SKM-1 (cell line): ENCODE results near the gene SUCNR1.
"Not testable (repeated sequence)": the region's sequence is repeated elsewhere in the genome, so short reads cannot be mapped to it uniquely, and the experiment has no call there.

Experiments used
- DNase-seq: peaks from one replicate; lab custom pipeline; 2025; ENCODE audit not compliant: unreplicated experiment; lab: John Stamatoyannopoulos, UW

The SUCNR1 gene, protein sequence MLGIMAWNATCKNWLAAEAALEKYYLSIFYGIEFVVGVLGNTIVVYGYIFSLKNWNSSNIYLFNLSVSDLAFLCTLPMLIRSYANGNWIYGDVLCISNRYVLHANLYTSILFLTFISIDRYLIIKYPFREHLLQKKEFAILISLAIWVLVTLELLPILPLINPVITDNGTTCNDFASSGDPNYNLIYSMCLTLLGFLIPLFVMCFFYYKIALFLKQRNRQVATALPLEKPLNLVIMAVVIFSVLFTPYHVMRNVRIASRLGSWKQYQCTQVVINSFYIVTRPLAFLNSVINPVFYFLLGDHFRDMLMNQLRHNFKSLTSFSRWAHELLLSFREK

DNA sequence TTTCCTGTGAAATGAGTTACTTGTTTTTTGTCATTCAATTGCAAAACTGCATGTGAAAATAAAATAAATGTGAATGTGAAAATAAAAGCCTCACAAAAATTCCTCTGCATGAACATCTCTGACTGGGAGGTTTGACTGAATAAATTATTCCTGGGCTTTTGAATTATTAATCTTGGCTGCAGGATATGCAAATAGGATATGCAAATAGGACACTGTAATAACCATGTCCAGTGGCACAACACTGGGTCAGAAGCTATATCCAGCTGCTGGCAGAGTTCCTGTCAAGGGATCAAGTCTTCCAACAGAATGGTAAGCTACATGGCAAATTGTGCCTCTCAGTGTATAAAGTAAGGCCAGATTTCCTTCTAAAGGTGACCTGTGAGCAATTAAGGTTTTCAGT, at the start of gene SUCNR1:
SUCNR1 (plus strand) TSS at position 246 of the 400 bp plus-strand sequence. CDS start 6,250 bp downstream, outside the sequence.
- DNase-seq: no peak

DNA sequence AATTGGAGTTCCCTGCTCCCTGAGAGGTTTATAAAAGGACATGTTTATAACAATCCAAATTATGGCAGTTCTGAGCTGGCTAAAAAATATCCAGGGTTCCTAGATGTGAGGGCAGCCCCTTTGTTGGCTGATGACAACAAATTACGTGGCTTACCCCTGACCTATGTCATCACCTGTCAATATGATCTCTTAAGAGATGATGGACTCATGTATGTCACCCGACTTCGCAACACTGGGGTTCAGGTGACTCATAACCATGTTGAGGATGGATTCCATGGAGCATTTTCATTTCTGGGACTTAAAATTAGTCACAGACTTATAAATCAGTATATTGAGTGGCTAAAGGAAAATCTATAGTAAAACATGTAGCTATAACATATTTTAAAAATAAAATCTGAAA, 45.6 kb upstream of the SUCNR1 start:
- no peak for DNase-seq

DNA sequence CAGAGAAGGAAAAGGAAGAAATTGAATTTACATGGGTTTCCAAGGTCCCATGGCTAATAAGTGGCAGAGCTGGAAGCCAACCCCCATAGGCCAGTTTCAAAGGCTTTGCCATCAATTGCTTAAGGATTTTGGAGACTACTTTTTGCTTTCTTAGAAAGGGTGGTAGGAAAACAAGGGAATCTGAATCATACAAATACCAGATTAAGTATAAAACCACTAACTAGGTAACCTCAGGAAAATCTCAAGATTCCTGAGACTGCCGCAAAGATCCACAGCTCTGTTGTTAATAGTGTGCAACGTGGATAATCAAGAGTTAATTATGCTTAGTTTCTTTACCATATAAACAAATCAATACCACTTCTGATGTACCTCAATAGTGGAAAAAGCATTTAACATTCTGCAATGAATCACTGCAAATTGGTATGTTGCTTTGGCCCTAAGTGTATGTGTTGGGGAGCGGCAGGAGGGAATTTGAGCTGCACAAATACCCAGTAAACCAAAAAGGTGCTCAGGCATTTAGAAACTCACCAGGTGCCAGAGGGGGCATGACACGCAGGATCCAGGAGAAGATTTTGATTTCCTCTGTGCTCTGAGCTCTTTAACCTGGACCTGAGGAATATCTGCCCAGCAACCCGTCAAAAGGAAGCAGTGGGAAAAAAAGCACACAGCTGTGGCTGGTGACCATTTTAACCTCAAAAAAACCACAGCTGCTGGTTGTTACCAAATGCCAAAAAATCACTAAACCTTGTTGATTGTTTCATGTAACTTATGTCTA, 37.5 kb upstream of the SUCNR1 start:
- DNase-seq: no peak

DNA sequence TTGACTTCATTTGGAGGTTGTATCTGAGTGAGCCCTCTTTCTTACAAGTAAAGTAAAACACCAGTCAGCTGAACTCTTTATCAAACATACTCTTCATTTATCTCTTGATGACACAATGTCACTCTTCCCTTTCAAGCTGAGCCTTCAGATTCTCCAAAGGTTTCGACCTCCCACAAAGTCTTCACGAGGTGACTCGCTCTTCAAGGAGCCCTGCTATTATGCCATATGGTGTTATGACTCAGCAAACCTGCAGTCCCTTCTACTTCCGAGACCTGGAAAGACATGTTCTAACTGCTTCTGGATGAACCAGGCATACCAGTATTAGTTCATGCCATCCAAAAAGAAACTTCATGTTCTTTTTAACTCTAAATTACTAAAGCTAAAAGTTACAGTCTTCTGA, 36.4 kb upstream of the SUCNR1 start:
- no peak for DNase-seq

DNA sequence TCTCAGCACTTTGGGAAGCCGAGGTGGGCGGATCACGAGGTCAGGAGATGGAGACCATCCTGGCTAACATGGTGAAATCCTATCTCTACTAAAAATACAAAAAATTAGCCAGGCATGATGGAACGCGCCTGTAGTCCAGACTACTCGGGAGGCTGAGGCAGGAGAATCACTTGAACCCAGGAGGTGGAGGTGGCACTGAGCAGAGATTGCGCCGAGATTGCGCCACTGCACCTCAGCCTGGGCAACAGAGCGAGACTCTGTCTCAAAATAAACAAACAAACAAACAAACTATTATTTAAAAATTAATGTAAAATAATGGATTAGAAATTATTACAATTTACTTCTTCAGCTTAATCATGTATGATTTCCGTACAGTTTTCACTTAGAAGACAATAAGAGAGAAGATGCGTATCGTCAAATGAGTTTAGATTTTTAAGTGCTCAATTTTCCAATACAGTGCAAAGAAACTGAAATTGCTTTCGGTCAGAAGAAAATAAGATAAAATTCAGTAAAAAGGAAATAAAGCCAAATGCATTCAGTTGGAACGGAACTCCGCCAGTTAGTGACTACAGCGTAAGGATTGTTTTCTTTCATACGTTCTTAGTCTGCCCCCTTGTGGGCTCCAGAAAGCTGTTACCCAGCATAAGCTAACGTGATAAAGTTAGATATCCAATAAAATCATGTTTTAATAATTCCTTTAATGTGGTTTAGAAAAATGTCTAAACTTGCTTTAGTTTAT, 34.7 kb upstream of the SUCNR1 start:
- DNase-seq: peak; percentile 69

DNA sequence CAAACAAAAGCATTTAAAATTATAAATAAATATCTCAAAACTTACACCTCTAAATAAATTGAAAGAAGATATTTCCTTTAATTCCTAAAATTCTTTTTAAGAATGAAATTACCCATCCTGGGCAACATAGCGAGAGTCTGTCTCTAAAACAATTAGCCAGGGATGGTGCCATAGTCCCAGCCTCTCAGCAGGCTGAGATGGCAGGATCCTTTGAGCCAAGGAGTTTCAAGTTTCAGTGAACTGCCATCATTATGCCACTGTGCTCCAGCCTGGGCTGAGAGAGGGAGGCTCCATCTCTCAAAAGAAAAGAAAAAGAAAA, 34.2 kb upstream of the SUCNR1 start:
- DNase-seq: no peak

DNA sequence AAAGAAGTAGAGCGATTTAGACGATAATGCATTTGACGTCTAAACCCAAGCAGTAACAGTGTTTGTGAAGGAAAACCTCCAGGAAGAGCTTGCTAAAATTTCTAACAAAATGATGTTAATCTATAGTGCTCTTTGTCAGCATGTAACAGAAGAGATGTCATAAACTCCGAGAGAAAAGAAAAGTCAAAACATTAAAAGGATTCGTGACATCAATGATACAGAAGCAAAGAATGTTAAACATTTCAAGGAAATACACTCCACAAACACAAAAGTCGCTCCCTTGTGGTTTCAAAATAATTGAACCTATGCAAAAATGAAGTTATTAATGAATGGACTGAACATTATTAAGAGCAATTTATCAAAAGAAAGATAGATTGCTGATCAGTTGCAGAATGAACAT, 31.6 kb upstream of the SUCNR1 start:
- no peak for DNase-seq

DNA sequence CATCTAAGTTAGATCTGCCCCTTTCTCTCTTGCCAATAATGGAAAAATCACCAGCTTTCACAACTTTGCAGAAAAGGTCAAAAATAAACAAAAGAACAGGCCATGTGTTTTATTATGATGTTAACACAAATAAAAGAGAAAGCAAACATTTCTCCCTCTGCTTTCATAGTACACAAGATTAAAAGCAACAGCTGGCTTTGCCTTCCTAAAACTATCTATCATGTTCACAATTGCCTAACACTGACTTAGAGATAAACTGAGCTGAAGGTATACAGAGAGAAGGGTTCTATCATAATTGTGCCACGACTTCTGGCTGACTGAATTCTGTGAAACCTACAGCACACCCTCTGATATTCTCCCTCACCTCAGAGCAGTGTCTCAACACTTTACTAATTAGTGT, 30.2 kb upstream of the SUCNR1 start:
- no peak for DNase-seq

DNA sequence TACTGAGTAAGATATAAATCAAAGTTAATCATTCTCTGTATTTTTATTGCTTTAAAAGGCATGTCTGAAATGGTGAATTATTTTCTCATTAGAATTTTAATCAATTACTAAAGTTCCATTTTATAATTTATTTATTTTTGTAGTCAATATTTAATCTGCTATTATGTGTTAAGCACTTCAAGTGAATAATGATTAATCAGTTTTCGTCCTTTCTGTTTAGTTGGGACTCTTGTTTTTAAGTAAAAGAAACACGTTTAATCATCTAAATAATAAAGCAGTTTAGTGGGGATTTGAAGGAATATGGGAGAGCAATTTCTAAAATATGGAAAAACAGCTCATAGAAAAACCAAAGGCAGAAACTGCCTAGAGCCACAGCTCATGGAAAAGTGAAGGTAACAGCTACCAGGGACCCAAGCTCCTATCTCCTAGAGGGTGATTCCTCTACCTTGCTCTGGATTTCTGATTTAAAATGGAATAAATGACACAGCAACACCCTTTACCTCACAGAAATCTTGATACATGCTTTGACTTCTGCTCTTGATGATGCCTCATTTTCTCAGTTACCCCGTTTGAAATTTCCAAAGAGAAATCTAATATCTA, 28.0 kb upstream of the SUCNR1 start:
- DNase-seq: no peak

DNA sequence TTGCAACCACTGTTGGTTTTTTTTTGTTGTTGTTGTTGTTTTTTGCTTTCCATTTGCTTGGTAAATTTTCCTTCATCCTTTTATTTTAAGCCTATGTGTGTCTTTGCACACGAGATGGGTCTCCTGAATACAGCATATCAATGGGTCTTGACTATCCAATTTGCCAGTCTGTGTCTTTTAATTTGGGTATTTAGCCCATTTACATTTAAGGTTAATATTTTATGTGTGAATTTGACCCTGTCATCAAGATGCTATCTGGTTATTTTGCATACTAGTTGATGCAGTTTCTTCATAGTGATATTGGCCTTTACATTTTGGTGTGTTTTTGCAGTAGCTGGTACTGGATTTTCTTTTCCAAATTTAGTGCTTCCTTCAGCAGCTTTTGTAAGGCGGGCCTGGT, 23.4 kb upstream of the SUCNR1 start:
- not testable (repeated sequence) for DNase-seq

DNA sequence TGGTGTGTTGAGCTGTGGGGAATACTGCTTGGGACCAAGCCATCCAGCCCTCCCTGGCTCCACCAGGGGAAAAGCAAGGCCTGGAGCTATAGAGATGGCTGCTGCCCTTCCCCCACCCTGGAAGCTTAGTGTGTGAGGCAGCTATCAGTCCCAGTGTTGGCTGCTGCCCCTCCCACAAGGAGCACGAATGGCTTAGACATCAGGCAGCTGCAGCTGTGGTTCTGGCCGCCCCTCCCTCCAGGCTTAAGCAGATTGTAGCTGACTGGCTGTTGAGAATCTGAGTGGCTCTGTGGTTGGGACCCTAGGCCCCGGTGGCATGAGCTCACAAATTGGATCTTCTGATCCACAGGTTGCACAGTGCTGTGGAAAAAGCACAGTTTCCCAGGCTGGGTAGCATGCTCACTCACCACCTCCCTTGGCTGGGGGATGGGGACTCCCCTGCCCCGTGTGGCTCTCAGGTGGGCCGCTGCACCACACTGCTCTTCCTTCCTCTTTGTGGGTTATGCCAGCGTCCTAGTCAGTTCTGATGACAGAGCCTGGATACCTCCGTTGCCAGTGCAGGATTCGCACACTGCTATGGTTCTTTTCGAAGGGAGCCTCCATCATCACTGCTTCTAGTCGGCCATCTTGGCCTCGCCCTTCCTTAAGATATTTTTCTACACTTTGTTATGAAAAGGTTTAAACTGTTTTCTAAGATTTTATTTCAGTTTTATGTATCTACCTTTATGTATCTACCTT, 21.2 kb upstream of the SUCNR1 start:
- no peak for DNase-seq

DNA sequence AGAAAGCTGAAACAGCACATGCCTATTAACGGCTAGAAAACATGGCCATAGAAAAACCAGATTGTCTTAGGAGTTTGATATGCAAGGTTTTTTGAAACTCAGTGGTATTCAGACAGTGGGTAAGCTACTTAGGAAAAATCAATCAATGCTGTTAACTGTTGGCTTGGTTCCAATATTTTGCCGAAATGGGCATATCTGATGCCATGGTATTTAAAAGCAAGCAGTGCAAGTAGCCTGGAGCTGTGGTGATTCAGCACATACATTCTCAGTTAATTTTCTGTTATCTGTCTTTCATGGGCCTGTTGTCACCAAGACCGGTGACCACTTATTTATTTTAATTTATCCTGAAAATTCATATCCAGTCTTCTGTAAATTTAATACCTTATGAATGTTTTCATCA, 17.3 kb upstream of the SUCNR1 start:
- no peak for DNase-seq

DNA sequence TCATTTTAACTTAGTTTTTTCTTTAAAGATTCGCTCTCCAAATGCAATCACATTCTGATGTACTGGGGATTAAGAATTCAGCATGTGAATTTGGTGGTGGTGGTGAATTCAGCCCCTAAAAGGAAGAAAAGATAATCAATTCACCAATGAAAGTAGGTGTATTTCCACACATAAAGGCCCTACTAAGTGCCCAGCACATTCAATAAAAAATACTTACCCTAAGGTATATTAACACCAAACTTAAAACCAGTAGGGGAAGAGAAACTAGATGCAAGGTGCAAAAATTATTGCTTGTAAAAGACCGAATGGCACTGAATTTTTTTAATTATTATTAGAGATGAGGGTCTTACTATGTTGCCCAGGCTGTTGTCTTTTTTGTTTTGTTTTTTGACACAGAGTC, 16.8 kb upstream of the SUCNR1 start:
- DNase-seq: no peak

DNA sequence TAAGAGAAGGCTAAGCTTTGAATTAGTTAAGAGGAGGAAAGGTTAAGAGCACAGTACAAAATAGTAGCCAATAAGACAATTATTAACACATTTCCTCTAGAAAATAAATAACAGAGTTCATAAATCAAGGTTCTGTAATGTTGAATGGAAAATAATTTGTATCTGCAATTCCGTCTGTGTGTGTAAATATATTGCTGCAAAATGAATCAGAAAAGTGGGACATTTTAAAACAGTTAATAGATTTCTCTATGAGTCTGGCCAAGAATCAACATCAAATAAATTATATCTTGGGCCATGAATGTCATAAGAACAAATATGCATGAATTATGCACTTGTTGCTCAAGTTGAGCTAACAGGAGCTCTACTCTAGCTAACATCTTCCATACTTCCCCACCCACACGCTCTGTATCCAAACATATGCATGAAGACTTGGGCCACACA, 14.2 kb upstream of the SUCNR1 start:
- DNase-seq: no peak

DNA sequence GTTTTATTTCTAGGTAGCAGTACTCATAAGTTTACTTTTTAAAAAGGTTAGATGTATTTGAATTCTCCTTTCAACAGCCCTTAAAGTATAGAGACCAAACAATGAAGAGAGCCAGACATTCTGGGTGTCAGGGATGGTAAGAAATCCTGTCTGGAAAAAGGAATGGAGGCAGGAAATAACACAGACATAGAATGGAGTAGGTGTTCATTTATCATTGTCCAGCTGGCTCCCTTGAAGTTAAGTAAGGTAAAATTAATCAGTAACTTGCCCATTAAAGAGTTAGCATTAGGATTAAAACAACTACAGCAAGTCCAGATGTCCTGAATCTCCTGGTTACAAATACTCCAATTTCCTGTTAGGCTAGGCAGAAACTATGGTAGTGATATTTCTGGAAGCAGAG, 13.5 kb upstream of the SUCNR1 start:
- DNase-seq: no peak

DNA sequence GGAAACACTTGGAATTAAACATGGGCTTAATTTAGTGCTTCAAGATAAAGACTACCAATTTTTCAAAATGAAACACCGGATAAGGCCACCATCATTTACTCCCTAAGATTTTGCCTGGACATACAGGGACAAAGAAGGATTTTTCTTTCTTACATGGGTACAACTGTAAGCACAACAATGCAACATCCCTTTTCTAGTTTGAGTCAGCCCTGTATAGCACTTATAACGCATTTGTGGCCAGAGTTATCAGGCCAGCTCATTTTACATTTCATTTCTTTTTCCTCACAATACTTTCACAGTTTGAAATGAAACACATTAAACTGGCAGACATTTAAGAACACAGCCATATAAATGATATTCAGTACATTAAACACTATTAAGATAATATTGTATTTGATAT, 9.8 kb upstream of the SUCNR1 start:
- no peak for DNase-seq

DNA sequence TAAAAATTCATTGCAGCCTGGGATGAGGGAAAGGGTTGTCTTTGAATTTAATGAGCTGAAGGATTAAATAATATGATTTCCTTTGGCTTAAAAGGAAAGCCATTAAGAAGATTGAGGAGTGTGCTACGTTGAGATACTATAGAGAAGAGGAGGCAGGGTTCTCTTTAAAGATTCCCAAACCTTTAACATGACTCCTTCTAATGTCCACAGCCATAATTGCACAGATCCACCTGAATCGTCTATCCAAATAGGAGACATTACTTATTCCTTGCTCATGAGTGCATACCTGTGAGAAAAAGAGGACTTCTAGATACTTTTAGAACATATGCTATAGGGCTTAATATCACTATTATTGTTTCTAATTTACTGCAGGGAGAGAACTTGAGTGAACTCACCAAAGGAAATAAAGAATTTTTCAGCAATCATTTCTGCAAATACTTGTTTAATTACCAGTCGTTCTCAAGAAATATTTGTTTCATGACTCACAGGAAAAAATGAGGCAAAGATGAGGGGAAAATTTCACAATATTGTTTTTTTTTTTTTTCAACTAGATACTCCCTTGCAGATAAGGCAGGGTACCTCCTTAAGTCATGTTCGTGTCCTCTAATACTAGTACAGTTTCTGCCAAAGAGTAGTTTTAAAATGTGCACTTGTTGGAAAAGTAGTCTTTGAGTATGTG, 8.9 kb upstream of the SUCNR1 start:
- no peak for DNase-seq

DNA sequence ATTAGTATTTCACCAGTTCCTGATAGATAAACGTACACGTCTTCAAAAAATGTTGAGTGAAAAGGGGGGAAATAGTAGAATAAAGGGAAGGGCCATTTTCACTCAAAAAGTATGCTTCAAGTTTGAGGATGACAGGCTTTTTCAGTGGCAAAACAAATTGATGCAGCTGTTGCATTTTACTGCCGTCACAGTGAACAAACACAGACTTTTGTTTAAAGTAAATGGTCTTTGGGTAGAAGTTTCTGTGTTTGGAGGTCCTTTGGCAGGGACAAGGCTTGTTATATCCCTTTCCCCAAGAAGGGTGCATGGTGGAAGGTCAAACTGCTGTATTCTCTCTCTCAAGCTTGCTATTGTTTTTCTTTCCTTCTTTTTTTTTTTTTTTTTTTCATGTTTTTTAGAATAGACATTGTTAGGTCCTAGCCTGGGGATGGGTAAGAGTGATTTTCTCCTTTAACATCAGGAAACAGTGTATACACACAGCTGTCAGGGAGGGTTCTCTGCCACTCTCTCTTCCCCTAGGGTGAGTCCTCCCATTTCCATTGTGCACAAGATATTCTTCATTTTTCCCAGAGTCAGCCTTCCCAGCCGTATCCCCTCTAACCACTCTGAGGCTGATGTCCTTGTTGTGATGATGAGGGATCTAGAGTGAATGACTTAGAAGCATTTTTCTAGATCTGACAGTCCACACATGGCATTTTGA, 6.6 kb upstream of the SUCNR1 start:
- DNase-seq: no peak

DNA sequence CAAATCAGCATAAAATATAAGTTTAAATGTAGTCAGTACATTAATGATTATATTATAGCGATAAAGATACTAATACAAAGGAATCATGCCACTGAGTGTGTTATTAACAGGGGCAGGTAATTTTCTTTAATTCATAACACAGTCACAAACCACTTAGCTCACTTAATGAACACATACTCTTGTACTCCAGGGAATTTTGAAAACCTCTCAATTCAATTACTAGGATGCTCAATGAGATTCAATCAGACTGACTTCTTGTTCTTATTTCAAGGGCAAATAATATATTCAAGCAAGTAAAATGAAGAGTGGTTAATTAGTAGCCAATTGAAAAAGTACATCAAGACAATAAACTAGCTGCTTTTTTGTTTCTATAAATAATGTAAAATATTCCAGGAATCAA, 5.8 kb upstream of the SUCNR1 start:
- no peak for DNase-seq

DNA sequence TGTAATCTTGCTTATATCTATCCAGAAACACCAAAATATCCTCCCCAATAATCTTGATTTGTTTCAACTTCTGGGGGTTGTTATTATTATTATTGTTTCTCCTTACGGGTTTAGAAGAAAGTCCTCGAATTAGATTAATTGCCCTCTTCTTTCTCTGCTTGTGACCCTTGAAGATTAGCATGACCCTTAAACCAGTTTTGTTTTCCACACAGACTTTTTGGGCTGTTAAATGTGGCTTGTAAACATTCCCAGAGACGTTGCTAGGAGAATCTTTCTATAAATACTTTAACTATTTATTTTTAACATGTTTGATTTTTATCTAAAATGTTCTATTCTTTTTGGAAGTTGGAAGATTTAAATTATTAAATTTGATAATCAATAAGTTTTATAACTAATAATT, 4.3 kb upstream of the SUCNR1 start:
- no peak for DNase-seq
